ENCODE measurements around the gene MTHFD1L.

Gene MTHFD1L

DNA sequence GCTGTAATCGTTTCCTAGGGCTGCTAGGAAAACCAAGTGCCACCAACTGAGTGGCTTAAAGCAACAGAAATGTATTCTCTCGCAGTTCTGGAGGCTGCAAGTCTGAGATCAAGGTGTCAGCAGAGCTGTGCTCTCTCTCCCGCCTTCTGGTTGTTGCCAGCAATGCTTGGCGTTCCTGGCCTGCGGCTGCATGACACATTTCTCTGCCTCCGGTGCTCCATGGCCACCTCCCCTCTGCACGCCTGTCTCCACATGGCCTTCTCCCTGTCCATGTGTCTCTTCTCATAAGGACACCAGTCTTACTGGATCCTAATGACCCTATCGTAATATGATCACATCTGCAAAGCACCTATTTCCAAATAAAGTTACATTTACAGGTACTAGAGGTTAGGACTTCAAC lies 282.6 kb downstream of the MTHFD1L start:
- no peaks in the 10 kb centered on the region for H3K27me3 ChIP-seq (ENCODE audit: control insufficient read depth, insufficient read depth, low read length)
- no peaks in the 10 kb centered on the region for H3K4me1 ChIP-seq (ENCODE audit: control insufficient read depth, insufficient read depth, low read length)
- H3K4me3 ChIP-seq (ENCODE audit: low read length), result no peak overlapping the region
- no peaks in the 10 kb centered on the region for H3K36me3 ChIP-seq (ENCODE audit: control insufficient read depth, insufficient read depth, low read length)
- no peak overlapping the region for H3K27ac ChIP-seq (ENCODE audit: low read depth, low read length)
- no peak overlapping the region for H3K9ac ChIP-seq (ENCODE audit: low read length)

DNA sequence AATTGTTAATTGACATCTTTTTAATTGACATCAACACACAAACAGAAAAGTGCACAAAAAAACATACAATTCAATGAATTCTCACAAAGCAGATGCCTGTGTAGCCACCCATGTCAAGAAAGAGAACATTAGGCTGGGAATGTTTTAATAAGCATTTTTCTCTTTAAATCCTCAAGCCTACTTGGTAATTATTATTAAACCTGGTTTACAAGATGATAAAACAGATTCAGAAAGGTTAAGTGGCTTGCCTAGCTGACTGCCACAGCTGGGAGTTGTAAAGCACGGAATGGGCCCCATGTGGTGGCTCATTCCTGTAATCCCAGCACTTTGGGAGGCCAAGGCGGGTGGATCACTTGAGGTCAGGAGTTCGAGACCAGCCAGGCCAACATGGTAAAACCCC lies 284.3 kb downstream of the MTHFD1L start:
- Histone ChIP-seq H3K4me3 (ENCODE audit: low read length) (no peak overlapping the region), H3K9ac (ENCODE audit: low read length) (no peak overlapping the region), H3K27ac (ENCODE audit: low read depth, low read length) (no peak overlapping the region), H3K4me1 (ENCODE audit: control insufficient read depth, insufficient read depth, low read length) (peaks cover 6% of the 10 kb centered on the region), H3K36me3 (ENCODE audit: control insufficient read depth, insufficient read depth, low read length) (no peaks in the 10 kb centered on the region), H3K27me3 (ENCODE audit: control insufficient read depth, insufficient read depth, low read length) (no peaks in the 10 kb centered on the region)
